ENCODE data around the gene LDLRAP1.
"Not testable (repeated sequence)": the region's sequence is repeated elsewhere in the genome, so short reads cannot be mapped to it uniquely, and the experiment has no call there.

The LDLRAP1 gene

DNA sequence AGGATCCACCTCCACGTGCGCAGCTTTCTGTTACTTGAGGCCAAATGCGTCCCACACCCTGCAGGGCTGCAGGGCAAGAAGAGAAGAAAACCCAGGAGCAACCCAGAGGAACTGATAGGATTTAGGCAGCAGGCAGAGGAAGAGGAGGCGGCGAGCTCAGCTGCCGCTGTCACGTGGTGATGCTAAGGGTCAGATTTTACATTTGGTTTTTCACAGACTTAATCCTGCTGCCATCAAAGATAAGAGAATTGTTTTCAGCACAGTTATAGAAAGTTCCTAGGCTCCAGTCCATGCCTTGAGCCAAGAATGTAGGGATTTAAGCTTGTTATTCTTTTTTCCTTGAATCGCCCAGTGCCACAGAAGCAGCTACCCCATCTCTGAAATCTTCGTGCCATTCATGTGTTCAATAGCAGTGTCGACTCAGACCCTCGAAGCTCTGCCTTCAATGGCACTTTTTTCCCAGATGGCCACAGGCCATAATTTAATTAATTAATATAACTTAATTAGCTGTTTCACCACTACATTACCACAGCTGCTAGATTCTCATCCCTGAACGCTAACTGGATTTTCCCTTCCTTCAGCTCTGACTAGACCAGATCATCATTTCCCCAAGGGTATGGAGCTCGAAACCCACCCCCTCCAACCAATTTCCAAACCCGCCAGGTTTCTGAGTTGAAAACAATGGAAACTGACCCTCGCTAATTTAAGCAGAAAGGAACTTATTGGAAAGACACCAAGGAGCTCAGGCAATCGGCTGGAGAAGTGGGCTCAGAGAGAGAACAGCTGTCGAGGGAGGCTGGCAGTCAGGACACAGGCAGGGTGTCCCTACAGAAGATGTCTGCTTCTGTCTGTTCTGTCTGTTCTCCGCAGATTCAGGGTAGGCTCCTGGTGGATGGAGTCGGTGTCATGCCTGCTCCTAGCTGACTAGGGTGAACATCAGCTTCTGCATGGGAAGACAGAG, 36.2 kb downstream of the LDLRAP1 start:
- no peak overlapping the region for H3K4me3 Mint-ChIP-seq
- H3K27ac Mint-ChIP-seq, result no peak overlapping the region
- DNase-seq (no peak), ATAC-seq (replicated peaks) (no peak)
- no peaks in the 10 kb centered on the region for H3K27me3 Mint-ChIP-seq
- no peaks in the 10 kb centered on the region for H3K9me3 Mint-ChIP-seq
- H3K36me3 Mint-ChIP-seq, result no peaks in the 10 kb centered on the region
- peaks cover 7 to 14% of the 10 kb centered on the region in 2 donors for H3K4me1 Mint-ChIP-seq

DNA sequence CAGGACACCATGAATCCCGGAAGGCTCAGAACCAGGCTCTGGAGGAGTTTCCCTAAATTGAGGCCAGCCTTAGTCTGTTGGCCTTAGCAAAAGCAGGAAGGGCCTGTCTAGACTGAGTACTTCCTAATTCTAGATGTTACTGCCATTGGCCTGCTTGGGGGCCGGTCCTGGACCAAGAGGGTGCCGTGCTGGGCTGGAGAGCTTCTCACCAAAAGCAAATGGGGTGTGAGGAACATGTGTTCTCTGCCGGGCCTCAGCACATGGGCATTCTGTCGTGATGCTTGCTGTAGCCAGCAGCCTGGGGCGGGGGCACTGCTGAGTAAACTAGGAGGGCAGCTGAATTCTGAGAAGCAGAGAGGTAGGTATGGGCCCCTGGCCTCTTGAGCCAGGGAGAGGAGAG, 37.5 kb downstream of the LDLRAP1 start:
- H3K4me1 Mint-ChIP-seq, result peaks cover 16 to 28% of the 10 kb centered on the region in 2 donors
- no peaks in the 10 kb centered on the region for H3K9me3 Mint-ChIP-seq
- no peak overlapping the region for H3K27ac Mint-ChIP-seq
- DNase-seq (no peak), ATAC-seq (replicated peaks) (peak; percentile 22 to 24)
- H3K4me3 Mint-ChIP-seq, result no peak overlapping the region
- no peaks in the 10 kb centered on the region for H3K36me3 Mint-ChIP-seq
- no peaks in the 10 kb centered on the region for H3K27me3 Mint-ChIP-seq

- no peaks in the 10 kb centered on the region for H3K9me3 Mint-ChIP-seq
- no peak overlapping the region for H3K4me3 Mint-ChIP-seq
- no peak overlapping the region for H3K27ac Mint-ChIP-seq
- no peaks in the 10 kb centered on the region for H3K36me3 Mint-ChIP-seq
- ATAC-seq (replicated peaks) (no peak), DNase-seq (no peak)
- H3K4me1 Mint-ChIP-seq, result peaks cover 20 to 33% of the 10 kb centered on the region in 2 donors
- no peaks in the 10 kb centered on the region for H3K27me3 Mint-ChIP-seq
Observed at GRCh38 chr1:25581764-25582163, 38.4 kb downstream of the LDLRAP1 start.

DNA sequence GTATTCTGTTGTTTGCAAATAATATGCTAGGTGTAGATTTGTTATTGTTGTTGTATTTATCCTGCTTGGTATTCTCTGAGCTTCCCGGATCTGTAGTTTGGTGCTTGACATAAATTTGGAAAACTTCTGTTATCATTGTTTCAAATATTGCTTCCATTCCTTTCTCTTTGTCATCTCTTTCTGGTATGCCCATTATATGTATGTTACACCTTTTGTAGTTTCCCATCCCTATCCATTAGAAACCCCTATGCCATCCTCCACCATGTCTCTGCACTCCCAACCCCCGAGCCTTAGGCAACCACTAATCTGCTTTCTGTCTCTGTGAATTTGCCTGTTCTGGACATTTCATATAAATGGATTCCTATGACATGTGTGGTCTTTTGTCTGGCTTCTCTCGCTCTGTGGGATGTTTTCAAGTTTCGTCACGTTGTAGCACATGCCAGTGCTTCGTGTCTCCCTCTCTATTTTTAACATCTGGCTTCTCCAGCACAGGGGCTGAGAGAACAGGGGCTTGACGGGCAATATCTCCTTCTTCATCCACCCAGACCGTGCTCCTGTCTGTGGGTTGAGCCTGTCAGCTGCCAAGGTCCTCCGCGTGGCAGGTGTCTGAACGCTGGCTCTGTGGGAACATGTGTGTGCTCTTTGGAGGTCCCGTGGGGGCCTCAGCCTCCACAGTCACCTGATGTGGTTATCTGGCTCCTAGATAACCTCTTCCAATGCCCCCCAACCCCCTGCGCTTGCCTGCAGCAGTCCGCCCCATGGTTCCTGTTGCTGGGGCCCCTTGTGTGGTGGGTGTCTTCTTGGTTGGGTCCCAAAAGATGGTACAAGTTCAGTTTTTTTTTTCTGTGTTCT, 40.3 kb downstream of the LDLRAP1 start:
- Mint-ChIP-seq H3K4me3 (no peak overlapping the region), H3K9me3 (no peaks in the 10 kb centered on the region), H3K36me3 (no peaks in the 10 kb centered on the region), H3K27ac (no peak overlapping the region), H3K4me1 (peaks cover 20 to 33% of the 10 kb centered on the region in 2 donors), H3K27me3 (peaks cover 0 to under 1% of the 10 kb centered on the region in 2 donors)
- no peak for DNase-seq
- no peak for ATAC-seq (replicated peaks)

DNA sequence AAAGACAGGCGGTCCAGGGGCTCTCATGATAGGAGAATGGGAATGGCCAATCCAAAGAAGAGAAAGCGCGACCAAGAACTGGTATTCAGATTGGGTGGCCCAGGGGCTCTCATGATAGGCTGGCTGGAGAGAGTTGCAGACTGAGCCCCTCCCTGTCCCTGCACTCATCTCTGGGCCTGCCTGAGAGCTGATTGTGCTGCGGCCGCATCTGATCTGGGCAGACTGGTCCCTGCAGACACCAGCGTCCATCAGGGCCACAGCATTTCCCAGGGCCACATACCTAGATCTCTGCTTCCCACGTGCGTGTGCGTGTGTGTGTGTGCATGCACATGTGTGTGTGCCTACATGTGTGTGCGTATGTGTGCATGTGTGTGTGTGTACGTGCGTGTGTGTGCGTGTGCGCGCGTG, 42.8 kb downstream of the LDLRAP1 start:
- H3K9me3 Mint-ChIP-seq, result no peaks in the 10 kb centered on the region
- H3K27me3 Mint-ChIP-seq, result peaks cover 0 to 6% of the 10 kb centered on the region in 2 donors
- peaks cover 16 to 28% of the 10 kb centered on the region in 2 donors for H3K4me1 Mint-ChIP-seq
- H3K4me3 Mint-ChIP-seq, result no peak overlapping the region
- H3K36me3 Mint-ChIP-seq, result no peaks in the 10 kb centered on the region
- DNase-seq, result no peak
- H3K27ac Mint-ChIP-seq, result no peak overlapping the region
- ATAC-seq (replicated peaks), result no peak

DNA sequence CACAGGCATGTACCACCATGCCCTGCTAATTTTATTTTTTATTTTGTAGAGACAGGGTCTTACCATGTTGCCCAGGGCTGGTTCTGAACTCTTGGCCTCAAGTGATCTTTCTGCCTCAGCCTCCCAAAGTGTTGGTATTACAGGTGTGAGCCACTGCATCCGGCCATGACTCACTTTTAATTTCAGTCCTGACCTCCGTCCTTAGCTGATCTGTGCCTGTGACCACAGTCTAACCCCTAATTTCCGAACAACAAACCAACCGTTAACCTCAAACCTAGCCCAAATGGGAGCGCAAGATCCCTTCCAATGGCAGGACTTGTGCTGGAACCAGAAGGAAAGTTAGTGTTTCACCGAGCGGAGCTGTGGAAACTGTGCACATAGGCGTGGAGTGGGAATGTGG, 43.9 kb downstream of the LDLRAP1 start:
- H3K27ac Mint-ChIP-seq, result no peak overlapping the region
- no peak overlapping the region for H3K4me3 Mint-ChIP-seq
- DNase-seq, result no peak

DNA sequence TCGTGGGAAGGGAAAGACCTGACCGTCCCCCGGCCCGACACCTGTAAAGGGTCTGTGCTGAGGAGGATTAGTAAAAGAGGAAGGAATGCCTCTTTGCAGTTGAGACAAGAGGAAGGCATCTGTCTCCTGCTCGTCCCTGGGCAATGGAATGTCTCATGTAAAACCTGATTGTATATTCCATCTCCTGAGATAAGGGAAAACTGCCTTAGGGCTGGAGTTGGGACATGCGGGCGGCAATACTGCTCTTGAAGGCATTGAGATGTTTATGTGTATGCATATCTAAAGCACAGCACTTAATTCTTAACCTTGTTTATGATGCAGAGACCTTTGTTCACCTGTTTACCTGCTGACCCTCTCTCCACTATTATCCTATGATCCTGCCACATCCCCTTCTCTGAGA, 44.8 kb downstream of the LDLRAP1 start:
- H3K27me3 Mint-ChIP-seq; DNase-seq; H3K4me3 Mint-ChIP-seq; ATAC-seq (replicated peaks); H3K27ac Mint-ChIP-seq; H3K9me3 Mint-ChIP-seq; H3K36me3 Mint-ChIP-seq: not testable (repeated sequence)
- H3K4me1 Mint-ChIP-seq, result peaks cover 16 to 28% of the 10 kb centered on the region in 2 donors

More for the DNA sequence above, 43.9 kb downstream of the LDLRAP1 start:
- peaks cover 16 to 28% of the 10 kb centered on the region in 2 donors for H3K4me1 Mint-ChIP-seq
- H3K36me3 Mint-ChIP-seq, result no peaks in the 10 kb centered on the region
- ATAC-seq (replicated peaks), result no peak
- no peaks in the 10 kb centered on the region for H3K9me3 Mint-ChIP-seq
- H3K27me3 Mint-ChIP-seq, result peaks cover 0 to 6% of the 10 kb centered on the region in 2 donors

GRCh38 chr1:25588786-25589185, 45.4 kb downstream of the LDLRAP1 start:
- not testable (repeated sequence) for DNase-seq; H3K27me3 Mint-ChIP-seq; H3K9me3 Mint-ChIP-seq; H3K4me3 Mint-ChIP-seq; H3K36me3 Mint-ChIP-seq; H3K27ac Mint-ChIP-seq; ATAC-seq (replicated peaks)
- peaks cover 16 to 27% of the 10 kb centered on the region in 2 donors for H3K4me1 Mint-ChIP-seq

- no peak overlapping the region for H3K4me3 Mint-ChIP-seq
- DNase-seq, result no peak
- no peak overlapping the region for H3K27ac Mint-ChIP-seq
- peaks cover 8 to 12% of the 10 kb centered on the region in 2 donors for H3K27me3 Mint-ChIP-seq
- no peak for ATAC-seq (replicated peaks)
- H3K4me1 Mint-ChIP-seq, result peaks cover 8 to 12% of the 10 kb centered on the region in 2 donors
- H3K9me3 Mint-ChIP-seq, result peaks cover 0 to 2% of the 10 kb centered on the region in 2 donors
- H3K36me3 Mint-ChIP-seq, result no peaks in the 10 kb centered on the region
Observed at GRCh38 chr1:25590096-25590824, 46.9 kb downstream of the LDLRAP1 start.

DNA sequence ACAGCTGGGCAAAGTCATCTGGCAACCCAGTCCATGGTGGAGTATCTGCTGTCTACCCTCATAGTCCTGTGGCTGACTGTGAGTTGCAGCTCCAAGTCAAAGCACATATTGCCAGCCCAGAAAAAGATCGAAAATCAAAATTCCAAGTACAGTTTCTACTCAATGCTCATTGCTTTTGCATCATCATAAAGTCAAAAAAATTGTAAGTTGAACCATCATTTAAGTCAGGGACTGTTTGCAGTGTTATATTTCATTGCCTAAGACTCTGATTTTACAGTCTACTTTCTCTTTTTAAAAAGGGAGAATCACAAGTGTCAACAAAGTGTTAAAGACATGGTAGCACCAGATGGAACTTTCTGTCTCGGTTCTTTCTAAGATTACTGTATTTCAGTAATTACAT, 50.5 kb downstream of the LDLRAP1 start:
- Mint-ChIP-seq H3K9me3 (peaks cover under 1 to 4% of the 10 kb centered on the region in 2 donors), H3K4me3 (no peak overlapping the region), H3K4me1 (peaks cover 0 to under 1% of the 10 kb centered on the region in 2 donors), H3K36me3 (peaks cover under 1 to 2% of the 10 kb centered on the region in 2 donors), H3K27ac (no peak overlapping the region), H3K27me3 (peaks cover 18 to 25% of the 10 kb centered on the region in 2 donors)
- DNase-seq (no peak), ATAC-seq (replicated peaks) (no peak)

DNA sequence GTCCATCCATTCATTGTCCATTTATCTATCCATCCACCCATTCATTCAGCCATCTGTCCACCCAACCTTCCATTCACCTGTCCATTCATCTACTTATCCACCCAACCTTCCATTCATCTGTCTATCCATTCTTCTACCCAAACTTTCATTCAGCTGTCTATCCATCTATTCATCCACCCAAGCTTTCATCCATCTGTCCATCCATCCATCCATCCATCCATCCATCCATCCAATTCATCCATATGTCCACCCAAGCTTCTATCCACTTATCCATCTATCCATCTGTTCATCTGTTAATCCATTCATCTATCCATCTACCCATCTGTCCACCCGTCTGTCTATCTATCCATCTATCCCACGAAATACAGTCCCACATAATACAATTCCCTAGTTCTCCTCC, 51.6 kb downstream of the LDLRAP1 start:
- Mint-ChIP-seq H3K27me3 (peaks cover 25 to 28% of the 10 kb centered on the region in 2 donors), H3K4me1 (peaks cover 4 to 12% of the 10 kb centered on the region in 2 donors), H3K27ac (no peak overlapping the region), H3K36me3 (peaks cover 4 to 5% of the 10 kb centered on the region in 2 donors), H3K9me3 (peaks cover 4 to 7% of the 10 kb centered on the region in 2 donors), H3K4me3 (no peak overlapping the region)
- no peak for ATAC-seq (replicated peaks)
- DNase-seq, result no peak

DNA sequence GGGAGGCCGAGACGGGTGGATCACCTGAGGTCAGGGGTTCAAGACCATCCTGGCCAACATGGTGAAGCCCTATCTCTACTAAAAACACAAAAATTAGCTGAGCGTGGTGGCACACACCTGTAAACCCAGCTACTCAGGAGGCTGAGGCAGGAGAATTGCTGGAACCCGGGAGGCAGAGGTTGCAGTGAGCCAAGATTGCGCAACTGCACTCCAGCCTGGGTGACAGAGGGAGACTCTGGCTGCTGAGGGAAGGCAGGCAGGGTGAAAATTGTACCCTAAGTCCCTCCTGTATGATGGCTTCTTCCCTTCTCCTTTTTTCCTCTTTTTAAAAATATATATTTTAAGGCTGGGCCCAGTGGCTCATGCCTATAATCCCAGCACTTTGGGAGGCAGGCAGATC, 53.2 kb downstream of the LDLRAP1 start:
- not testable (repeated sequence) for H3K36me3 Mint-ChIP-seq; H3K4me3 Mint-ChIP-seq; H3K27ac Mint-ChIP-seq; ATAC-seq (replicated peaks); H3K9me3 Mint-ChIP-seq; DNase-seq
- Mint-ChIP-seq H3K27me3 (peaks cover 28 to 34% of the 10 kb centered on the region in 2 donors), H3K4me1 (peaks cover 11 to 28% of the 10 kb centered on the region in 2 donors)

DNA sequence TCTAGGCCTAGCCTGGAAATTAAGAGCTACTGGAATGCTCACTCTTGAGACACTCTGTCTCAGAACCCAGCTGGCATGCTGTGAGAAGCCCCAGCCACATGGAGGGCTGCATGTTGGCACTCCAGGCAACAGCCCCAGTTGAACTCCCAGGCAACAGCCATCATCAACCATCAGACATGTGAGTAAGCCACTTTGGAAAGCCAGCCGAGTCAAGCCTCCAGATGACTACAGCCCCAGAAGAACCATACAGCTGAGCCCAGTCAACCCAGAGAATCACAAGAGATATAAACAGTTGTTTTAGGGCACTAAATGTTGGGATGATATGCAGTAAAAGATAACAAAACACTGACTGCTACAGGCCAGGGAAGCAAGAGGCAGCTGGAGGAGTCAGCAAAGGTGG, 55.5 kb downstream of the LDLRAP1 start:
- H3K9me3 Mint-ChIP-seq, result peaks cover 4 to 7% of the 10 kb centered on the region in 2 donors
- H3K4me3 Mint-ChIP-seq, result no peak overlapping the region
- ATAC-seq (replicated peaks) (no peak), DNase-seq (no peak)
- peaks cover 11 to 29% of the 10 kb centered on the region in 2 donors for H3K4me1 Mint-ChIP-seq
- H3K27me3 Mint-ChIP-seq, result peaks cover 34 to 43% of the 10 kb centered on the region in 2 donors
- peaks cover 4 to 5% of the 10 kb centered on the region in 2 donors for H3K36me3 Mint-ChIP-seq
- H3K27ac Mint-ChIP-seq, result no peak overlapping the region

Data from stimulated activated naive B cell treated with anti-CD40 and anti-IgM and Interleukin-4, amounts not matched to agents 10 μg/mL and 1 μg/mL and 100 μg/mL, for 72 hours (primary cell).